Testis (tissue), 3 donors: ENCODE results near the gene SGSM2. TPM values are rescaled to one million over a fixed set of nuclear protein-coding genes. Genes with fewer than 3 reads are reported as not detected.

ENCODE experiments used
- DNase-seq: peaks from one replicate; pipeline ENCODE4 v3.0.0-alpha.2; 2019
- H3K27ac ChIP-seq, 2 donors: fragments of 200-600 bp; sonication (generic); one replicate each; pipeline ENCODE4 v1.5.1; 2019
- H3K27me3 ChIP-seq: fragments of 200-600 bp; sonication (generic); one replicate; pipeline ENCODE4 v1.5.1; 2019
- H3K36me3 ChIP-seq: fragments of 200-600 bp; sonication (generic); one replicate; pipeline ENCODE4 v1.5.1; 2017; ENCODE audit warnings: low read depth; ENCODE audit errors: missing control alignments
- H3K4me1 ChIP-seq: fragments of 200-600 bp; sonication (generic); one replicate; pipeline ENCODE4 v1.5.1; 2019
- H3K4me3 ChIP-seq, 2 donors: fragments of 200-600 bp; sonication (generic); one replicate each; pipeline ENCODE4 v1.5.1; 2017 to 2019
- H3K9me3 ChIP-seq: fragments of 200-600 bp; sonication (generic); one replicate; pipeline ENCODE4 v1.5.1; 2017
- CTCF ChIP-seq, 3 experiments: fragments of 450-650 bp in 2 of 3; fragments of 200-600 bp in 1 of 3; sonication (generic) in 1 of 3; IDR thresholded peaks; one replicate each; pipeline ENCODE4 v1.5.1; 2016 to 2019; ENCODE audit warnings: antibody characterized with exemption in 3 of 3, mild to moderate bottlenecking in 2 of 3, moderate library complexity in 1 of 3
- POLR2A ChIP-seq: fragments of 450-650 bp; IDR thresholded peaks from one replicate; pipeline ENCODE4 v1.6.1; 2017; ENCODE audit warnings: antibody characterized with exemption, mild to moderate bottlenecking, moderate library complexity
- WGBS, 2 donors: methylation state at CpG; one replicate each; pipeline ENCODE4 v1.1.5; 2018; 5-methylcytosine and 5-hydroxymethylcytosine counted together
- intact Hi-C: fragments of 100-400 bp; cut with DNase I; formaldehyde crosslinking; loops from one replicate; pipeline ENCODE4 v1.15.1; 2023; ENCODE audit warnings: low total_unique reads
- polyA plus RNA-seq: library from polyadenylated mRNA; stranded (reverse); fragments of 350-450 nt; fragmentation: Illumina TruSeq; extraction: RNeasy Lipid Tissue Mini Kit (QIAGEN cat#74804); gene quantifications from one replicate; pipeline ENCODE4 v1.2.3, GENCODE V29; 2014; ENCODE audit warnings: low read depth, low replicate concordance; ENCODE audit not compliant: insufficient read depth
- total RNA-seq, 2 donors: library from RNA; depleted of rRNA; stranded (reverse); fragments of >200 nt; gene quantifications; one replicate each; pipeline ENCODE4 v1.2.3, GENCODE V29; 2016

SGSM2 gene
- total and polyA plus RNA-seq, 3 donors from 2014 or later = 54.1 to 88.9 (median 80.5) TPM

DNA sequence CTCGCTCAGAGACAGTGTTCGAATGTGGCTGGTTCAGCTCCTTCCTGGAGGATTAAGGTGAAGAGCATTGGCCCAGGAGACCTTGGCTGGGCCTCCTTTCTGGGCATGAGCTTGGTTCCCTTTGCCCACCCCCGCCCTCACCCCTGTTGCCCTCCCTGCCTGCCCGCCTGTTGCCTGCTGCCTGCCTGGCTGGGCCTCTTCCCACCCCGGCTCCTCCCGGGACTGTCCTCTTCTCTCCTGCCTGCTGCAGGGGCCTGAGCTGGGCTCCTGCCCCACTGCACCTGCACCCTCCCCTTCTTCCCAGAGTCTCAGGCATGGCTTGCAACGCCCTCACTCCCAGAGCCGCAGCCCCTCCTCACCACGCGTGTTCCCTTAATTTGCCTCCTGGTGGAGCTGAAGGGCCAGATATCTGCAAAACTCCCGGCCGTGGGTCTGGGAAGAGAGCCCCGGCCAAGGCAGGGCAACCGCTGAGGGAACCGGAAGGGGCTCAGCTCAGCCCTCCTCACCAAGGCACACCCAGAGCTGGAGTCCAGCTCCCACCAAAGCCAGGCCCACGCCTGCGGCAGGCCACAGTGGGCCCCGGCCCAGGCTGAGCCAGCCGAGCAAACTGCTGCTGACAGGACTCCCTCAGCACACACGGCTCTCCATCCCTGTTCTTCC is 32.4 kb downstream of the SGSM2 start:
- Histone ChIP-seq H3K9me3 (no peaks in the 10 kb centered on the region), H3K4me3 (no peak overlapping the region), H3K27ac (no peak overlapping the region), H3K27me3 (no peaks in the 10 kb centered on the region), H3K36me3 (no peaks in the 10 kb centered on the region), H3K4me1 (no peaks in the 10 kb centered on the region)
- DNase-seq = no peak
- intact Hi-C loops = no loop called here
- 73 to 75% methylated on average over 12 to 20 of the region's 20 CpGs for whole genome bisulfite sequencing, 2 donors
- TF ChIP-seq CTCF (IDR thresholded peaks at IDR 0.05) (no peak), POLR2A (no peak)

DNA sequence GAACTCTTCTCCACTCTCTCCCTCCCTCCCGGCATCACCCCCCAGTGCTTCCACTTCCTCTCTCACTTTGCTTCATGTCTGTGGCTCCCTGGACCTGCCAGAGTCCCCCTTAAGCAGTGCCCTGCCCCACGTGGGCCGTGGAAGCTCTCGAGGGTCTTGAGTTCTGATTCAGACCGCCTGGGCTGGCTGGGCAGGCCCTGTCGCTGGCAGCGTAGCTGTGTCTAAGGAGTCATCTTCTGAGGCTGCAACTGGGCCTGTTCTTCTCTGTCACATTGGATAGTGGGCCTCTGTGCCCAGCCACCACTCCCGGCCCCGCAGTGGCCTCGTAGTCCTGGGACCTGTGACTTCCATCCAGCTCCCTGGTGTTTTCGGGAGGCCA is 32.9 kb downstream of the SGSM2 start:
- no peaks in the 10 kb centered on the region for H3K27me3 ChIP-seq
- no peak for DNase-seq
- TF ChIP-seq CTCF (IDR thresholded peaks at IDR 0.05) (no peak), POLR2A (no peak)
- intact Hi-C loops = no loop called here
- H3K4me1 ChIP-seq = no peaks in the 10 kb centered on the region
- H3K27ac ChIP-seq = no peak overlapping the region
- no peak overlapping the region for H3K4me3 ChIP-seq
- H3K36me3 ChIP-seq = no peaks in the 10 kb centered on the region
- 90 to 91% methylated on average over 7 to 11 of the region's 11 CpGs for WGBS, 2 donors
- H3K9me3 ChIP-seq = no peaks in the 10 kb centered on the region

DNA sequence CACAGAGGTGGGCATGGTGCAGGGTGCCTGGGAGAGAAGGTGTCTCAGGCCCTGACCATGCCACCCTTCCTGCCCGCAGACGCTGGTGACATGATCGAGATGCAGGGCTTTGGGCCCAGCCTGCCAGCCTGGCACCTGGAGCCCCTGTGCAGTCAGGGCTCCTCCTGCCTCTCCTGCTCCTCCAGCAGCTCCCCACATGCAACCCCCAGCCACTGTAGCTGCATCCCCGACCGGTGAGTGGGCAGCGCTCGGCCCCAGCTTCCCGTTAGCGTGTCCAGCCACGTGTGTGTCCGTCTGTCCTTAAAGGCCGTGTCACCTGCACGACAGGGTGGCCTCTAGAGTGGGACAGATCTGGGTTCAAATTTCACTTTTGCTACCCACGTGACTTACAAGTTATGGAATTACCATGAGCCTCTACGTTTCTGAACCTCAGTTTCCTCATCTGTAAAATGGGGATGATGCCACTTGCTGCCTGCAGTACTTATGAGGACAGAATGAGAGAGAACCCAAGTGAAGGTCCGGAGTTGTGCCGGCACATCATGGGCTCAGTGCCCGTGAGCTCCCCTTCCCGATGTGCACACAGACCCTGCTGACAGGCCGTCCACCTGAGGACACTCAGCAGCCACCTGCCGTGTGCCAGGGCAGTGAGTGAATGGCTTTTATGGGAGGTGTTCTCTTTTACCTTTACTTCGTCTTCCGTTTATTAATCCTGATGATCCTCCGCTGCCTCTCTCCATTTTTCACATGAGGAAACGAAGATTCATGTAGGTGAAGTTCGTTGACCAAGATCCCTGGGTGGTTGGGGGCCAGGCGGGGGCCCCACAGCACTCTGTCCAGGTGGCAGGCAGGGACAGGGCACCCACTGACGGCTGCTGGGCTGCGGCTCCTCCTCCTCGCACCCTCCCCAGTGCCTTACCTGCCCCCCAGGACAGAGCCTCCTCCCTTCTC is 34.2 kb downstream of the SGSM2 start:
- intact Hi-C loops = no loop called here
- no peak overlapping the region for H3K27ac ChIP-seq
- 95 to 97% methylated on average over 29 to 30 of the region's 30 CpGs for WGBS, 2 donors

DNA sequence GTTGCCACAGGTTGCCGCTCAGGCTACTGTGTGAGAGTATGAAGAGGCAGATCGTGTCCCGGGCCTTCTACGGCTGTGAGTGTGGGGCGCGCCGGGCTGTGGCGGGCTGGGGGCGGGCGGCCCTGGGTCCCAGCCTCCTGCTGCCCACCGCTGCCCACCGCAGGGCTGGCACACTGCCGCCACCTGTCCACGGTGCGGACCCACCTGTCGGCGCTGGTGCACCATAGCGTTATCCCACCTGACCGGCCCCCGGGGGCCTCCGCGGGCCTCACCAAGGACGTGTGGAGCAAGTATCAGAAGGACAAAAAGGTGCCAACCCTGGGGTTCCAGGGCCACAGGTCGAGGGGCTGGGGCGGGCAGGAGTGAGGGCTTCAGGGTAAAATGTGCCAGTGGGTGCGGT is 34.9 kb downstream of the SGSM2 start:
- Histone ChIP-seq H3K4me1 (no peaks in the 10 kb centered on the region), H3K36me3 (no peaks in the 10 kb centered on the region), H3K27ac (no peak overlapping the region), H3K9me3 (no peaks in the 10 kb centered on the region), H3K27me3 (no peaks in the 10 kb centered on the region), H3K4me3 (no peak overlapping the region)
- no peak for TF ChIP-seq CTCF (IDR thresholded peaks at IDR 0.05)
- no peak for TF ChIP-seq POLR2A
- WGBS, 2 donors = 86 to 93% methylated on average over 3 to 24 of the region's 26 CpGs
- DNase-seq = no peak
- intact Hi-C loops = no loop called here

More for the DNA sequence above, 34.2 kb downstream of the SGSM2 start:
- no peak for DNase-seq
- H3K4me3 ChIP-seq = no peak overlapping the region
- H3K9me3 ChIP-seq = no peaks in the 10 kb centered on the region
- H3K36me3 ChIP-seq = no peaks in the 10 kb centered on the region
- no peaks in the 10 kb centered on the region for H3K27me3 ChIP-seq
- TF ChIP-seq CTCF (IDR thresholded peaks at IDR 0.05) (no peak), POLR2A (no peak)
- H3K4me1 ChIP-seq = no peaks in the 10 kb centered on the region
